Fibroblast of the aortic adventitia (primary cell): Measurements from ENCODE around the gene EMD. TPM values are rescaled to one million over a fixed set of nuclear protein-coding genes. Genes with fewer than 3 reads are reported as not detected.

Experiments
- DNase-seq: peaks from one replicate; pipeline ENCODE4 v3.0.0-alpha.2; 2010; ENCODE audit warnings: low read depth
- H3K4me3 ChIP-seq: 2 replicates; pipeline ENCODE4 v1.5.1; 2011; ENCODE audit warnings: low read depth, mild to moderate bottlenecking, control low read depth, low read length, moderate library complexity
- total RNA-seq: library from RNA; depleted of rRNA; stranded (reverse); fragments of >200 nt; gene quantifications from 2 replicates; pipeline ENCODE4 v1.2.3, GENCODE V29; 2012; ENCODE audit warnings: low replicate concordance
- TF ChIP-seq, protein P1 (sequence below): IDR thresholded peaks from 2 replicates; pipeline ENCODE4 v1.5.1; 2011; ENCODE audit warnings: mild to moderate bottlenecking, low read length, control low read depth, inconsistent platforms; ENCODE audit not compliant: insufficient read depth

EMD gene
- total RNA-seq, 1 donor: 29.9 TPM

DNA sequence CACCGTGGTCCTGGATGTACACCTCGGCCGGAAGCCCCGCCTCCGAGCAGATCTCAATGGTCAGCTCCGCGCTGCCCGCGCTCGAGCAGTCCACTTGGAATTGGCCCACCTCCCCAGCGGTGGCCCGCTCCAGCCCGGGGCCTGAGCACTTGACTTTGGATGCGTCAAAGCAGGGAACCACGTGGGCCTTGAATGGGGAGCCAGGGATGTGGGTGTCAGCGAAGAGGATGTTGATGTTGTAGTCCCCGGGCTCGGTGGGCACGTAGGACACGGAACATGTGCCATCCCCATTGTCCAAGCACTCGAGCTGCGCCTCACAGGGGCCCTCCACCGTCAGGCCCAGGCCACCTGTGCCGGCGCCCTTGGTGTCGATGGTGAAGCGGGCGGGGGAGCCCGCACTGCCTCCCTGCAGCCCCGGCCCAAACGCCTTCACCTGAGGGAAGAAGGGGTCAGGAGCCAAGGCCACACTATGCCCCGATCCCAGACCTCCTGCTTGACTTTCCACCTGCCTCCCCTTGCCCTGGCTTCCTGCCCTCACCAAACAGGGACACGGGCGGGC, 18.9 kb upstream of the EMD start:
- TF ChIP-seq, protein P1, sequence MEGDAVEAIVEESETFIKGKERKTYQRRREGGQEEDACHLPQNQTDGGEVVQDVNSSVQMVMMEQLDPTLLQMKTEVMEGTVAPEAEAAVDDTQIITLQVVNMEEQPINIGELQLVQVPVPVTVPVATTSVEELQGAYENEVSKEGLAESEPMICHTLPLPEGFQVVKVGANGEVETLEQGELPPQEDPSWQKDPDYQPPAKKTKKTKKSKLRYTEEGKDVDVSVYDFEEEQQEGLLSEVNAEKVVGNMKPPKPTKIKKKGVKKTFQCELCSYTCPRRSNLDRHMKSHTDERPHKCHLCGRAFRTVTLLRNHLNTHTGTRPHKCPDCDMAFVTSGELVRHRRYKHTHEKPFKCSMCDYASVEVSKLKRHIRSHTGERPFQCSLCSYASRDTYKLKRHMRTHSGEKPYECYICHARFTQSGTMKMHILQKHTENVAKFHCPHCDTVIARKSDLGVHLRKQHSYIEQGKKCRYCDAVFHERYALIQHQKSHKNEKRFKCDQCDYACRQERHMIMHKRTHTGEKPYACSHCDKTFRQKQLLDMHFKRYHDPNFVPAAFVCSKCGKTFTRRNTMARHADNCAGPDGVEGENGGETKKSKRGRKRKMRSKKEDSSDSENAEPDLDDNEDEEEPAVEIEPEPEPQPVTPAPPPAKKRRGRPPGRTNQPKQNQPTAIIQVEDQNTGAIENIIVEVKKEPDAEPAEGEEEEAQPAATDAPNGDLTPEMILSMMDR: no peak
- no peak for DNase-seq
- no peak overlapping the region for H3K4me3 ChIP-seq

DNA sequence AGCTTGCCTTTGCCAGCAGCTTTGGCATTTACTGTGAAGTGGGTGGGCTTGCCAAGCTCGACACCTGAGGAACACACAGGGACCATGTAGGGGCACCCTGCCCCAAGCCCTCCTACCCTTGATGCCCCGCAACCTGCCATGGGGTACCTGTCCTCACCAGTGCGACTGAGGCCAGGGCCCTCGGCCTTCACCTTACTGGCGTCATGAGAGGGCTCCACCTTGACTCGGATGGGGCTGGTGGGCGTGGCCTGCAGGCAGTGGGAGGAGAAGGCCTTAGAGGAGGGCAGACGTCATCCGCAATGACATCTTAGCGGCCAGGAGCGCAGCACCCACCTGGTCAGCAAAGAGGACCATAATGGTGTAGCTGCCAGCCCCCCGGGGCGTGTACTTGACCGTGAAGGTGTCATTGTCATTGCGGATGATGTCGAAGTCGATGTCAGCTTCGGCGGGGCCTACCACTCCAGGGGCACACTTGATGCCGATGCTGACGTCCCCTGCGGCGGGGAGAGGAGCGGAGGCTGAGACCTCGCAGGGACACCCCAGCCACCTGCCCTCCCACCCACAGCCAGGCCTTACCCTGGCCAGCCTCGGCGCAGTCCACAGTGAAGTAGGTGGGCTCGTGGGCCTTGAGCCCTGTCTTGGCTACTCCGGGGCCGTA, 16.9 kb upstream of the EMD start:
- no peak for DNase-seq
- H3K4me3 ChIP-seq: no peak overlapping the region
- TF ChIP-seq, protein P1: no peak

DNA sequence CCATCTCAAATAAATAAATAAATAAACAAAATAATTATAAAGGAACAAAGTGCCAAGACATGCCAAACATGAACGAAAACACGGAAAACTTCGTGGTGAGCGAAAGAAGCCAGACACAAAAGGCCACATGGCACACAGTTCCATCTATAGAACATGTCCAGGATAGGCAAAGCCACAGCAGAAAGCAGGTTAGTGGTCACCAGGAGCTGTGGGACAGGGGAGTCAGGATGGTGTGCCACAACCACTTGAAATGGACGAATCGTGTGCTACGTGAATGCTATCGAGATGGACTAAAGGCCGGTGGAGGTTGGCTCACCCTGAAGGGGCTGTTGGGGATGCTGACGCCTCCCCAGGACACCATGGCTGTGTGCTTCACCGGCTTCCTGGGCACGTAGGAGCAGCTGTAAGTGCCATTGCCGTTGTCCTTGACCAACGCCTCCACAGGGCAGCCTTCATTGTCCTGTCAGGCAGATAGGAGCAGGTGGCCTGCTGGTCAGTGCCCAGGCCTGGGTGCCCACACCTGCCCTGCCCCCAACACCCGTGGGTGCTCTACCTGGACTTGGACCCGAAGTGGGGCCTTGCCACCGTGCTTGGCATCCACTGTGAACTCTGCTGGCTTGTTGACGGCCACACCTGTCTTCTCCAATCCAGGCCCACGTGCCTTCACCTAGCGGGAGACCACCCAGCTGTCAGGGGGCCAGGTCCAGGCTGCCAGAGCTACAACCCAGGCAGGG, 15.2 kb upstream of the EMD start:
- no peak for DNase-seq
- TF ChIP-seq, protein P1: no peak
- no peak overlapping the region for H3K4me3 ChIP-seq

DNA sequence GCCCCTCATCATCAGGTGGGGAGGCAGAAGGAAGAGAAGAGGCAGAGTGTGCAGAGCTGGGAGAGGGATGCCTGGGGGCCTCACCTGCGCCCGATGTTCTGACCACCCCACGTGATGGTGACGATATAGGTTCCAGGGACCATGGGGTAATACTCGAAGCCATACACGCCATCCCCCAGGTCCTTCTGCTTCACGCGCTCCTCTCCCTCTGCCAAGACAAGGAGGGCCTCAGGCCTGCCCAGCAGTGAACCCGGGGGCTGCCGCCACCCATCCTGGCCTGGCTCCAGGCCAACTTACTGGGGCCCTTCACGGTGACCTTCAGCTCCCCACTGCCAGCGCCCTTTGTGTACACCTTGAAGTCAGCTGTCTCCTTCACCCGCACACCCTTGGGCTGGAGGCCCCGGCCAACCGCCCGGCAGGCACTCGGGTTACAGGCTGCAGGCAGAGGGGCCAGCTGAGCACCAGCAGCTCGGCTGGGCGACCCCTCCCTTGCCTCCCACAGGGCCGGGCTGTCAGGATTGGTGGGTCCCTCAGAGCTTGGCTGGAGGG, 14.0 kb upstream of the EMD start:
- TF ChIP-seq, protein P1: no peak
- H3K4me3 ChIP-seq: no peak overlapping the region
- DNase-seq: no peak

DNA sequence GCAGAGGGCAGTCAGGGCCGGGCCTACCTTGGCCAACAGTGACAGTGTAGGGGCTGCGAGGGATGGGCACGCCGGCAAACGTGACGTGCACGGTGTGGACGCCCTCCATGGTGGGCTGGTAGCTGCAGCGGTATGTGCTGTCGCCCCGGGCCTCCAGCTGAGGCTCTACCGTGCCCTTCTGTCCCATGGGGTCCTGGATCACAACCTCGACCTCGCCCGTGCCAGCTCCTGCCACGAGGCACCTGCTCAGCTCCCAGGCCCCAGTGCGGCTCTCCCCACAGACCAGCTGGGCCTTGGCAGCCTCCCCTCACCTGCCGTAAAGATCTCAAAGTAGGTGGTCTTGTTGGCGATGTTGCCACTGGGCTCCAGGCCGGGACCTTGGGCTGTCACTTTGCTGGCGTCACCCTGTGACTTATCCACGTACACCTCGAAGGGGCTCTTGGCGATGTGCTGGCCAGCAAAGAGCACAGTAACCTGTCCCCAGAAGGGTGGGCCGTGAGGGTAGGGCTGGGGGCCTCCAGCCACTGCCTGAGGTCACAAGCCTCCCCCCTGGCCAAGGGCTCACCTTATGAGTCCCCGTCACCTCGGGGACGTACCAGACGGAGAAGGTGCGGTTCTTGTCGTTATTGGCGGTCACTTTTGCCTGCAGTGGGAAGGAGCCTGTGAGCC, 13.0 kb upstream of the EMD start:
- H3K4me3 ChIP-seq: no peak overlapping the region
- TF ChIP-seq, protein P1: no peak
- no peak for DNase-seq

DNA sequence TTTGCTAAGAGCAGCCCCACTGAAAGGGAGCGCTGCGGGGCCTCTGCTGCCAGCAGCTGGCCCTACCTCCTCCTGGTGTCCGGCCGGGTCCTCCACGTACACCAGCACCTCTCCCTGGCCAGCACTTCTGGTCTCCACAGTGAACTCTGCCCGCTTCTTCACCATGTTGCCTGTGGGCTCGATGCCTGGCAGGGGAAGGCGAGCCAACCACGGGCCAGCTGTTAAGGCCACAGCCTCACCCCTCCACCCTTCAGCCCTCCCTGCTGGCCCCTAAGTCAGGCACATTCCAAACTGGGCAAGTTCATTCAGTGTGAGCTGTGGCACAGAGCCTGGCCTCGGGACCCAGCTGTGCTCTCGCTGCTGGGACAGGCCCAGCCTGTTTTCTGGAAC, 12.4 kb upstream of the EMD start:
- TF ChIP-seq, protein P1: no peak
- no peak for DNase-seq
- H3K4me3 ChIP-seq: no peak overlapping the region
